ENCODE results near the gene KLF2. TPM values are rescaled to one million over a fixed set of nuclear protein-coding genes. Genes with fewer than 3 reads are reported as not detected.

KLF2 gene
- total RNA-seq, 1 donor from 2014 or later, result 198 TPM

GRCh38 chr19:16325641-16326400, 1.2 kb downstream of the KLF2 start:
- intact Hi-C loops (cut with DNase I), result no loop called here
- no peak for TF ChIP-seq CTCF (IDR thresholded peaks at IDR 0.05)
- H3K4me3 ChIP-seq, result peak overlapping the region; percentile 71
- DNase-seq, result peak; percentile 76
- H3K27me3 ChIP-seq, result no peaks in the 10 kb centered on the region
- peaks cover 15% of the 10 kb centered on the region for H3K36me3 ChIP-seq
- no peaks in the 10 kb centered on the region for H3K9me3 ChIP-seq
- H3K27ac ChIP-seq, result peak overlapping the region; percentile 96
- ATAC-seq, result no peak
- peaks cover 23% of the 10 kb centered on the region for H3K4me1 ChIP-seq

GRCh38 chr19:16326401-16327168, 2.0 kb downstream of the KLF2 start:
- no peaks in the 10 kb centered on the region for H3K27me3 ChIP-seq
- peak overlapping the region; percentile 71 for H3K4me3 ChIP-seq
- no peaks in the 10 kb centered on the region for H3K9me3 ChIP-seq
- peaks cover 15% of the 10 kb centered on the region for H3K36me3 ChIP-seq
- ATAC-seq (no peak), DNase-seq (peak; percentile 69)
- H3K27ac ChIP-seq, result peak overlapping the region; percentile 96
- no peak for TF ChIP-seq CTCF (IDR thresholded peaks at IDR 0.05)
- intact Hi-C loops (cut with DNase I), result no loop called here
- peaks cover 23% of the 10 kb centered on the region for H3K4me1 ChIP-seq

- no peaks in the 10 kb centered on the region for H3K9me3 ChIP-seq
- intact Hi-C loops (cut with DNase I), result no loop called here
- ATAC-seq (no peak), DNase-seq (no peak)
- peaks cover 15% of the 10 kb centered on the region for H3K36me3 ChIP-seq
- peak overlapping the region; percentile 96 for H3K27ac ChIP-seq
- TF ChIP-seq CTCF (IDR thresholded peaks at IDR 0.05), result no peak
- peaks cover 23% of the 10 kb centered on the region for H3K4me1 ChIP-seq
- no peaks in the 10 kb centered on the region for H3K27me3 ChIP-seq
- peak overlapping the region; percentile 71 for H3K4me3 ChIP-seq
These were observed 2.5 kb downstream of the KLF2 start for GRCh38 chr19:16327169-16327475.

GRCh38 chr19:16327501-16327900, 2.9 kb downstream of the KLF2 start:
- intact Hi-C loops (cut with DNase I), result no loop called here
- H3K4me1 ChIP-seq, result peaks cover 23% of the 10 kb centered on the region

More at GRCh38 chr19:16327501-16327900, 2.9 kb downstream of the KLF2 start:
- Histone ChIP-seq H3K36me3 (peaks cover 15% of the 10 kb centered on the region), H3K27me3 (no peaks in the 10 kb centered on the region), H3K4me3 (peak overlapping the region; percentile 71), H3K9me3 (no peaks in the 10 kb centered on the region), H3K27ac (peak overlapping the region; percentile 96)
- DNase-seq (no peak), ATAC-seq (no peak)
- TF ChIP-seq CTCF (IDR thresholded peaks at IDR 0.05), result no peak
